K562 (cell line): ENCODE data around the gene MAP2K3. TPM values are rescaled to one million over a fixed set of nuclear protein-coding genes. Genes with fewer than 3 reads are reported as not detected.

ENCODE experiments used
- ATAC-seq: fragments of 200-7000 bp; cut with Tn5 transposase; 3 replicates; pipeline ENCODE4 v1.9.1; 2020; ENCODE audit warnings: moderate library complexity
- BruUV-seq: library from RNA; stranded (reverse); fragments of 400-500 nt; replicated peaks from 2 replicates; lab custom pipeline; 2021; lab: Mats Ljungman, UMichigan
- CTCF ChIA-PET: fragments of 300-600 bp; formaldehyde crosslinking; extraction: SDS; loops from one replicate; lab custom pipeline; 2021; ENCODE audit warnings: low intra/inter-chr PET ratio; lab: Yijun Ruan, JAX
- POLR2A ChIA-PET: fragments of 300-600, 350-650 bp; sonication (Branson Sonifier 250); formaldehyde crosslinking; extraction: SDS; loops from one replicate; lab custom pipeline; 2021; ENCODE audit warnings: antibody characterized with exemption, inconsistent platforms; lab: Yijun Ruan, JAX
- DNase-seq, 4 experiments: peaks; one replicate each; pipeline versions ENCODE4 v3.0.0 to v3.0.0-alpha.2; 2011 to 2018; ENCODE audit warnings: low spot score in 3 of 4, mixed read lengths in 3 of 4; ENCODE audit errors: extremely low read depth in 1 of 4
- FAIRE-seq: peaks from 2 replicates; lab custom pipeline; 2011; peaks lifted over from hg19 to GRCh38; lab: Jason Lieb, UNC
- H2AFZ ChIP-seq: 2 replicates; pipeline ENCODE4 v1.6.0; 2011; ENCODE audit warnings: low read depth, low read length, control low read depth, inconsistent platforms
- H3K27ac ChIP-seq: fragments of 200-600 bp; 3 replicates; pipeline ENCODE4 v1.8.0; 2011; ENCODE audit warnings: low read depth, mild to moderate bottlenecking, control low read depth, inconsistent platforms, low read length, moderate library complexity, mixed read lengths; ENCODE audit errors: extremely low read depth
- H3K27me3 ChIP-seq, 2 experiments: fragments of 300-600 bp in 1 of 2; 2 replicates in 1 of 2; 3 replicates in 1 of 2; pipeline versions ENCODE4 v1.6.0 to v1.8.0; 2011; ENCODE audit warnings: inconsistent platforms in 2 of 2, low read length in 2 of 2, mild to moderate bottlenecking in 1 of 2, mixed read lengths in 1 of 2, moderate library complexity in 1 of 2; ENCODE audit not compliant: control insufficient read depth in 2 of 2, insufficient read depth in 2 of 2
- H3K36me3 ChIP-seq: fragments of 300-600 bp; 3 replicates; pipeline ENCODE4 v1.8.0; 2011; ENCODE audit warnings: mild to moderate bottlenecking, low read length, inconsistent platforms; ENCODE audit not compliant: control insufficient read depth, insufficient read depth
- H3K4me1 ChIP-seq, 2 experiments: fragments of 200-600 bp in 1 of 2; replicated peaks in 1 of 2; 2 replicates in 1 of 2; 3 replicates in 1 of 2; pipeline versions ENCODE4 v1.5.1 to v1.8.0; 2011; ENCODE audit warnings: inconsistent platforms in 2 of 2, low read length in 2 of 2, mild to moderate bottlenecking in 1 of 2, mixed read lengths in 1 of 2, moderate library complexity in 1 of 2; ENCODE audit not compliant: control insufficient read depth in 2 of 2, insufficient read depth in 2 of 2
- H3K4me2 ChIP-seq: 2 replicates; pipeline ENCODE4 v1.6.1; 2011; ENCODE audit warnings: low read length, control low read depth, inconsistent platforms, mixed read lengths; ENCODE audit not compliant: insufficient read depth
- H3K4me3 ChIP-seq: fragments of 200-600 bp; sonication (generic), shearing (Covaris generic); 2 replicates; pipeline ENCODE4 v1.5.1; 2016; ENCODE audit warnings: control low read depth, inconsistent platforms
- H3K79me2 ChIP-seq: fragments of 200-600 bp; 3 replicates; pipeline ENCODE4 v1.8.0; 2011; ENCODE audit warnings: low read length, inconsistent platforms; ENCODE audit not compliant: control insufficient read depth, insufficient read depth
- H3K9ac ChIP-seq, 2 experiments: 2 replicates each; pipeline versions ENCODE4 v1.6.0 to v1.6.1; 2011; ENCODE audit warnings: low read depth in 2 of 2, low read length in 2 of 2, control low read depth in 1 of 2, inconsistent platforms in 1 of 2, mild to moderate bottlenecking in 1 of 2, mixed read lengths in 1 of 2; ENCODE audit not compliant: insufficient read depth in 1 of 2
- H3K9me1 ChIP-seq: one replicate; pipeline ENCODE4 v1.6.0; 2011; ENCODE audit warnings: inconsistent platforms, mild to moderate bottlenecking, low read length, moderate library complexity; ENCODE audit not compliant: control insufficient read depth, insufficient read depth
- H3K9me3 ChIP-seq: replicated peaks from 2 replicates; pipeline ENCODE4 v1.5.1; 2011; ENCODE audit warnings: low read depth, low read length, inconsistent platforms; ENCODE audit not compliant: control insufficient read depth, insufficient read depth
- H4K20me1 ChIP-seq: replicated peaks from 2 replicates; pipeline ENCODE4 v1.6.1; 2011; ENCODE audit warnings: low read length, inconsistent platforms, mixed read lengths; ENCODE audit not compliant: control insufficient read depth, insufficient read depth
- POLR2G ChIP-seq: fragments of 200-400 bp; formaldehyde crosslinking; IDR thresholded peaks from 2 replicates; pipeline ENCODE4 v1.6.1; 2017; ENCODE audit warnings: low read depth, mild to moderate bottlenecking, antibody characterized with exemption, low read length, moderate library complexity
- STAG1 ChIP-seq: sonication (generic); formaldehyde crosslinking; IDR thresholded peaks from 2 replicates; pipeline ENCODE4 v1.5.0; 2020; ENCODE audit warnings: missing genetic modification reagents, borderline replicate concordance
- TRIM24 ChIP-seq, 2 experiments: fragments of 450-650 bp; IDR thresholded peaks; 2 replicates each; pipeline ENCODE4 v1.6.1; 2016
- whole genome bisulfite sequencing: fragments of 100-300 bp; shearing (Covaris generic); methylation state at CpG from one replicate; pipeline ENCODE4 v1.1.6; 2016; ENCODE audit warnings: low coverage, mixed read lengths; ENCODE audit not compliant: insufficient coverage; ENCODE audit errors: missing lambda C conversion rate; 5-methylcytosine and 5-hydroxymethylcytosine counted together
- in situ Hi-C: fragments of 300-500 bp; cut with MboI; formaldehyde crosslinking; loops from 4 replicates; pipeline ENCODE4 v1.15.0; 2018; ENCODE audit warnings: inconsistent platforms, mixed read lengths
- intact Hi-C: fragments of 100-400 bp; cut with micrococcal nuclease; formaldehyde crosslinking; loops from 2 replicates; pipeline ENCODE4 v1.14.2; 2022
- polyA plus RNA-seq, 8 experiments: library from polyadenylated mRNA; depleted of rRNA in 4 of 8; stranded (reverse) in 5 of 8; unstranded in 3 of 8; fragments of >200 nt; fragmentation: Nextera tagmentation in 2 of 8; fragmentation: Illumina TruSeq in 1 of 8; extraction: Ambion mirVana in 2 of 8; extraction: Trizol in 1 of 8; gene quantifications; 2 replicates each; pipeline versions ENCODE4 v1.2.1 to v1.2.3, GENCODE V29; 2011 to 2014; ENCODE audit warnings: inconsistent platforms in 1 of 8, missing spikeins in 1 of 8
- total RNA-seq, 7 experiments: library from RNA; depleted of rRNA in 6 of 7; stranded (reverse); fragments of >200 nt in 6 of 7; fragmentation: Illumina TruSeq in 2 of 7; extraction: Trizol in 2 of 7; gene quantifications; 2 replicates each; pipeline versions ENCODE4 v1.2.1 to v1.2.3, GENCODE V29; 2011 to 2021; ENCODE audit warnings: low replicate concordance in 1 of 7
- TF ChIP-seq, protein P1 (sequence below): fragments of 450-650 bp; IDR thresholded peaks from 2 replicates; pipeline ENCODE4 v1.6.1; 2017; ENCODE audit warnings: antibody characterized with exemption

The MAP2K3 gene
- total and polyA plus RNA-seq, 9 of the 15 experiments (the other 6 are each of a cell fraction or from before 2014, with no cell fraction given), result 0.18 to 14.8 (median 3.5) TPM

DNA sequence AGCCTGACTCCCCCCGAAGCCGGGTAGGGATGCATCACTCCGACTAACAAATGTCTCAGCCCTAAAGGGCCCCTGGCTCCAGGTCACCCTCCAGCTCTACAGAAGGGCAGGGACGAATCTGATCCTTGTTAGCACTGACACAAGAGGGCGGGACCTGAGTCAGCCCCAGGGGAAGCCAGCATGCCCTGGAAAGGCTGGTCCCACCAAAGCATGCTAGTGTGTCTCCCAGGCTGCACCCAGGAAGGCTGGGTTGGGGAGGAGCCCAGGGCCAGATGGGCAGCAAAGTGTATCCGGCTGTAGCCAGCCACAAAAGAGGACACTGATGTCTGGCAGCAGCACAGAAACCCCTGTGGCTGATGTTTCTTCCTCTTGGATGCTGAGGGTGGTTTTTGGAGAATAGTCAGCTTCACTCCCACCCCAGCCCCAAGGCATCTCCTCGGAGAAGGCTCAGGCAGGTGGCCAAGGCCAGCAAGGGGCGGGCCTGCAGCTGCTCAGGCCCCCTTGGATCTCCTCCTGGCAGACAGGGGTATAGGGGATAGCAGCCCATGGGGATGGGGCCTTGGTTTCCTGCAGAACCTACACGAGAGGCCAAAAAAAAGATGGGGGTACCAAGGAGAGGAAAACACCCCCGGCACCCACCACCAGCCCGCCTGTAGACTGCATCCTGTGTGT lies 42.3 kb upstream of the MAP2K3 start (continued):
- TF ChIP-seq, protein P1, sequence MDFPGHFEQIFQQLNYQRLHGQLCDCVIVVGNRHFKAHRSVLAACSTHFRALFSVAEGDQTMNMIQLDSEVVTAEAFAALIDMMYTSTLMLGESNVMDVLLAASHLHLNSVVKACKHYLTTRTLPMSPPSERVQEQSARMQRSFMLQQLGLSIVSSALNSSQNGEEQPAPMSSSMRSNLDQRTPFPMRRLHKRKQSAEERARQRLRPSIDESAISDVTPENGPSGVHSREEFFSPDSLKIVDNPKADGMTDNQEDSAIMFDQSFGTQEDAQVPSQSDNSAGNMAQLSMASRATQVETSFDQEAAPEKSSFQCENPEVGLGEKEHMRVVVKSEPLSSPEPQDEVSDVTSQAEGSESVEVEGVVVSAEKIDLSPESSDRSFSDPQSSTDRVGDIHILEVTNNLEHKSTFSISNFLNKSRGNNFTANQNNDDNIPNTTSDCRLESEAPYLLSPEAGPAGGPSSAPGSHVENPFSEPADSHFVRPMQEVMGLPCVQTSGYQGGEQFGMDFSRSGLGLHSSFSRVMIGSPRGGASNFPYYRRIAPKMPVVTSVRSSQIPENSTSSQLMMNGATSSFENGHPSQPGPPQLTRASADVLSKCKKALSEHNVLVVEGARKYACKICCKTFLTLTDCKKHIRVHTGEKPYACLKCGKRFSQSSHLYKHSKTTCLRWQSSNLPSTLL, result no peak

DNA sequence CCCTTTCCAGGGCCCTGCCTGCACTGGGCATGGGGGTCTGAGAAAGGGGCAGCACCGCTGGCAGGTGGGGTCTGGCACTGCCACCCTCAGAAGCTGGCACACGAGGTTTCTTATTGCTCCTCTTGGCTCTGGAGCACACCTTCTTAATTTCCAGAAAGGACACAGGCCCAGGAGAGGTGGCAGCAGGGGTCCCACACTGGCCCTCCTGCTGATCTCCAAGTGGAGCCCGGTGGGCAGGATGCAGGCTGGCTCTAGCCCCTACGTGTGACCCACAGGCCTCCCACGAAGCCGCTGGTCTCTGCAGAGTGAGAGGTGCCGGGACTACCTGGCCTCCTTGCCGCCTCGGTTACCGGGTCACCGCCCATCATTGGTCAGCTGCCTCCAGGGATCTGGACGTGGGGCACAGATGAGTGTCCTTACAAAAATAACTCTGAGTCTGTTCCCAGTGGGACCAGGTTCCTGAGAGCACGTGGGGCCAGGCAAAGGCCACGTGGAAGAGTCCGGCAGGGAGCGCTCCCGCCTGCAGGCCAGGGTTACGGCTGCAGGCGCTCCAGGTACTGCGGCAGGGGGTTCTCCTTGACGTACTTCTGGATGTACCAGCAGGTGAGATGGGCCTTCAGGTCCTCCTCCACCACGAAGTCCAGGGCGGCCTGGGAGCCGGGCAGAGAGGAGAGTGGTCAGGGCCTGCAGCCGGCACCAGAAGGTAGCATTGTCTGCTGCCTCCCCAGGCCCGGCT lies 41.6 kb upstream of the MAP2K3 start:
- H3K27me3 ChIP-seq, result no peaks in the 10 kb centered on the region
- 64% methylated on average over 14 of the region's 26 CpGs for WGBS
- no peak overlapping the region for H3K4me3 ChIP-seq
- in situ Hi-C loops, result no loop called here
- H3K9me3 ChIP-seq, result no peaks in the 10 kb centered on the region
- peaks cover 4% of the 10 kb centered on the region for H3K9me1 ChIP-seq
- H3K4me1 ChIP-seq, result peaks cover 2 to 12% of the 10 kb centered on the region in 2 experiments; a peak in 2 of 5 replicates
- ChIA-PET CTCF (no interaction called here), POLR2A (no interaction called here)
- no peaks in the 10 kb centered on the region for H3K79me2 ChIP-seq
- intact Hi-C loops, result no loop called here
- no peak overlapping the region for H3K9ac ChIP-seq
- H4K20me1 ChIP-seq, result peaks cover 4% of the 10 kb centered on the region
- no peak overlapping the region for H3K27ac ChIP-seq
- no peak for FAIRE-seq
- no TSS peak for BruUV-seq
- no peaks in the 10 kb centered on the region for H3K36me3 ChIP-seq
- H3K4me2 ChIP-seq, result no peak overlapping the region
- TF ChIP-seq POLR2G (0 out of 2 replicates have a peak, but pooled peaks have one; percentile 33), STAG1 (CRISPR knock-in tag) (no peak), TRIM24 (IDR thresholded peaks at IDR 0.05) (no peak)
- TF ChIP-seq, all 486 proteins: peak for 1
- no peak for DNase-seq
- no peak overlapping the region for H2AFZ ChIP-seq
- ATAC-seq, result no peak
